Neutrophil (primary cell): ENCODE measurements around the gene UXT.
"Not testable (repeated sequence)": the region's sequence is repeated elsewhere in the genome, so short reads cannot be mapped to it uniquely, and the experiment has no call there.

ENCODE experiments used
- H3K27ac ChIP-seq: fragments of 200-600 bp; sonication (generic); 2 replicates; pipeline ENCODE4 v1.5.1; 2016; ENCODE audit warnings: mild to moderate bottlenecking, moderate library complexity
- H3K27me3 ChIP-seq: fragments of 200-600 bp; sonication (generic); 2 replicates; pipeline ENCODE4 v1.6.0; 2016; ENCODE audit warnings: mild to moderate bottlenecking
- H3K36me3 ChIP-seq: fragments of 200-600 bp; sonication (generic); 2 replicates; pipeline ENCODE4 v1.5.1; 2017
- H3K4me1 ChIP-seq, 2 experiments: fragments of 200-600 bp in 1 of 2; sonication (generic) in 1 of 2; 1 replicate in 1 of 2; 2 replicates in 1 of 2; pipeline versions ENCODE4 v1.5.1 to v1.6.1; 2013 to 2016; ENCODE audit warnings: low read depth in 1 of 2, low read length in 1 of 2, mild to moderate bottlenecking in 1 of 2, moderate library complexity in 1 of 2; ENCODE audit not compliant: control insufficient read depth in 1 of 2, insufficient read depth in 1 of 2
- H3K4me3 ChIP-seq, 2 experiments: fragments of 200-600 bp in 1 of 2; sonication (generic) in 1 of 2; 1 replicate in 1 of 2; 2 replicates in 1 of 2; pipeline ENCODE4 v1.5.1; 2013 to 2016; ENCODE audit warnings: low read depth in 1 of 2, low read length in 1 of 2, mild to moderate bottlenecking in 1 of 2, moderate library complexity in 1 of 2
- H3K9me3 ChIP-seq: fragments of 200-600 bp; sonication (generic); 2 replicates; pipeline ENCODE4 v1.5.1; 2016
- TF ChIP-seq, protein P1 (sequence below): fragments of 200-600 bp; sonication (generic); IDR thresholded peaks from 2 replicates; pipeline ENCODE4 v1.5.1; 2016; ENCODE audit warnings: antibody characterized with exemption

Gene UXT

DNA sequence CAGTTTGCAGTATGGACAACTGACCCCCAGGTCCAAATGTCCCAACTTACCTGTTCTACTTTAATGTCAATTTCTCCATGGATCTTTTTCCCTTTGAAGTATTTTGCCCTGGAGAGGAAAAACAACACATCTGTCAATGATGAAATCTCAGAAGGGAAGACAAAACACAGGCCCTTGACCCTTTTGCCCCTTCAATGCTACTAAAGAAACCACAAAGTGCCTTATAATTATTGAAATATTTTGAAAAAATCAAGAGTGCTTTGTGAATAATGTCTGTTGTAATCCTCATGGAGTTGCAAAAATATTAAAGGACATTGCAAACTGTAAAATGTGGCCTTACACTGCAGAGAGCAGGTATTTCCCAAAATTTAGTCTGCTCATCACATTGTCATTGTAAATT is 51.9 kb downstream of the UXT start:
- Histone ChIP-seq H3K4me3 (no peak overlapping the region), H3K27me3 (no peaks in the 10 kb centered on the region), H3K36me3 (no peaks in the 10 kb centered on the region), H3K4me1 (peaks cover 19 to 31% of the 10 kb centered on the region in 2 experiments), H3K27ac (no peak overlapping the region), H3K9me3 (no peaks in the 10 kb centered on the region)
- TF ChIP-seq, protein P1, sequence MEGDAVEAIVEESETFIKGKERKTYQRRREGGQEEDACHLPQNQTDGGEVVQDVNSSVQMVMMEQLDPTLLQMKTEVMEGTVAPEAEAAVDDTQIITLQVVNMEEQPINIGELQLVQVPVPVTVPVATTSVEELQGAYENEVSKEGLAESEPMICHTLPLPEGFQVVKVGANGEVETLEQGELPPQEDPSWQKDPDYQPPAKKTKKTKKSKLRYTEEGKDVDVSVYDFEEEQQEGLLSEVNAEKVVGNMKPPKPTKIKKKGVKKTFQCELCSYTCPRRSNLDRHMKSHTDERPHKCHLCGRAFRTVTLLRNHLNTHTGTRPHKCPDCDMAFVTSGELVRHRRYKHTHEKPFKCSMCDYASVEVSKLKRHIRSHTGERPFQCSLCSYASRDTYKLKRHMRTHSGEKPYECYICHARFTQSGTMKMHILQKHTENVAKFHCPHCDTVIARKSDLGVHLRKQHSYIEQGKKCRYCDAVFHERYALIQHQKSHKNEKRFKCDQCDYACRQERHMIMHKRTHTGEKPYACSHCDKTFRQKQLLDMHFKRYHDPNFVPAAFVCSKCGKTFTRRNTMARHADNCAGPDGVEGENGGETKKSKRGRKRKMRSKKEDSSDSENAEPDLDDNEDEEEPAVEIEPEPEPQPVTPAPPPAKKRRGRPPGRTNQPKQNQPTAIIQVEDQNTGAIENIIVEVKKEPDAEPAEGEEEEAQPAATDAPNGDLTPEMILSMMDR, result no peak

DNA sequence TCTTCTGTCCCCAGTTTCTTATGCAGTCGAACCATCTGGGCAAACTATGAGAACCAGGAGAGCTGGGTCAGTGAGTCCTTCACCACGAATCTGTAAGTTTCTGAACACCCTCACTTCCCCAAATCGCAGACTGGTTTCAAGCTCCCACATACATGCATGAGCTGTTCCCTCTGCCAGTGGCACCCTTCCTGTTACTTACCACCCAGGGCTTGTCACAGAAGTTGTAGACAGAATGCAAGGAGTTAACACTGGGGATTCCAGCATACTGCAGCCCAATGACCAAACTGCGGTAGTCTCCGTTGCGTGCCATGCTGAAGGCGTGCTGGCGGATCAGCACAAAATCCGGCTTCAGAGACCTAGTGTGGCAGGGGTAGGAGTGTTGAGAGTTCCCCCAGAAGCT is 54.0 kb downstream of the UXT start:
- Histone ChIP-seq H3K4me1 (peaks cover 12 to 20% of the 10 kb centered on the region in 2 experiments), H3K9me3 (no peaks in the 10 kb centered on the region), H3K27me3 (no peaks in the 10 kb centered on the region), H3K27ac (no peak overlapping the region), H3K36me3 (no peaks in the 10 kb centered on the region), H3K4me3 (no peak overlapping the region)
- TF ChIP-seq, protein P1, result no peak

DNA sequence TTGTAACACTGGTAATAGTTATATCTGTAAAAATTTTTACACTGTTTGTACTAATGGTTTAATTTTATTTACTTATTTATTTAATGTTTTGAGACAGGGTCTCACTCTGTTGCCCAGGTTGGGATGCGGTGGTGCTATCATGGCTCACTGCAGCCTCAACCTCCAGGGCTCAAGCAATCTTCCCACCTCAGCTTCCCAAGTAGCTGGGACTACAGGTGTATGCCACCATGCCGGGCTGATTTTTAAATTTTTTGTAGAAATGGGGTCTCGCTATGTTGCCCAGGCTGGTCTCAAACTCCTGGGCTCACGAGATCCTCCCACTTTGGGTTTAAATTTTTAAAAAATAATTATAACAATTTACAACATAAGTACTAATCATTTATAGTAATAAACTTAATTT is 55.9 kb downstream of the UXT start:
- not testable (repeated sequence) for H3K9me3 ChIP-seq, H3K4me1 ChIP-seq, H3K36me3 ChIP-seq, H3K27me3 ChIP-seq, H3K4me3 ChIP-seq, H3K27ac ChIP-seq
